Nephron (organoid): ENCODE results near the gene CAPS.

ENCODE experiments used
- H3K27ac Mint-ChIP-seq, 3 experiments: 2 replicates each; pipeline ENCODE4 v1.8.0; 2020; ENCODE audit warnings: mixed read lengths in 3 of 3, mild to moderate bottlenecking in 2 of 3, moderate library complexity in 1 of 3
- H3K27me3 Mint-ChIP-seq: 2 replicates; pipeline ENCODE4 v1.8.0; 2021; ENCODE audit warnings: low read depth, mild to moderate bottlenecking, moderate library complexity, mixed read lengths
- H3K36me3 Mint-ChIP-seq: 2 replicates; pipeline ENCODE4 v1.8.0; 2020; ENCODE audit warnings: low read depth, mixed read lengths
- H3K4me1 Mint-ChIP-seq: 2 replicates; pipeline ENCODE4 v1.8.0; 2020; ENCODE audit warnings: mixed read lengths
- H3K4me3 Mint-ChIP-seq, 3 experiments: 2 replicates each; pipeline ENCODE4 v1.8.0; 2020; ENCODE audit warnings: mild to moderate bottlenecking in 3 of 3, mixed read lengths in 3 of 3, moderate library complexity in 2 of 3
- H3K9me3 Mint-ChIP-seq: 2 replicates; pipeline ENCODE4 v1.8.0; 2020; ENCODE audit warnings: mixed read lengths
- CTCF ChIP-seq, 3 experiments: fragments of 200-600 bp; sonication (generic); IDR thresholded peaks; one replicate each; pipeline ENCODE4 v1.5.0; 2021; ENCODE audit warnings: antibody characterized with exemption in 3 of 3; ENCODE audit not compliant: unreplicated experiment in 3 of 3

The CAPS gene

GRCh38 chr19:5927441-5927821 lies 13.4 kb downstream of the CAPS start:
- no peak for TF ChIP-seq CTCF (IDR thresholded peaks at IDR 0.05; ENCODE audit: unreplicated experiment in 3 of 3)
- Mint-ChIP-seq H3K36me3 (peaks cover 65% of the 10 kb centered on the region), H3K27ac (peak overlapping the region in 2 of 3 experiments; percentile 80 to 84), H3K9me3 (no peaks in the 10 kb centered on the region), H3K4me3 (no peak overlapping the region), H3K4me1 (peaks cover 19% of the 10 kb centered on the region), H3K27me3 (no peaks in the 10 kb centered on the region)

DNA sequence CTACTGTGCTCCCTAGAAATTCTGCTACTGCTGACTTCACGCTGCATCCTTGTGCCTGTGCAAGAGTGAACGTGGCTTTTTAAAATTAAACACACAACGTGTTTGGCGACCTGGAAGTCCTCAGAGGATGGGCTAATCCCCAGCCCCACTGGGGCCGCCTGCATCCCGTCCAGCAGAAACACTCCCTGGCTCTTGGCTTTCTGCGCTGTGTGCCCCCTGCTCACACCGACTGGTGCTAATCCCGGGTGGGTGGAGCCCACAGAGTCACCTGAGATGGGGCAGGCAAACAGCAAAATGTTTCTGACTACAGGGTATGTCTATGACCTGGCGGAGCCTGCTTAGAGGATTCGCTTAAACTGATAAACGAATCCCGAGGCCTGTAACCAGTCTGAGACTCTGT lies 15.1 kb downstream of the CAPS start:
- Mint-ChIP-seq H3K9me3 (no peaks in the 10 kb centered on the region), H3K27ac (peak overlapping the region in 2 of 3 experiments; percentile 30 to 84), H3K4me3 (no peak overlapping the region), H3K36me3 (peaks cover 56% of the 10 kb centered on the region), H3K27me3 (peaks cover 3% of the 10 kb centered on the region), H3K4me1 (peaks cover 33% of the 10 kb centered on the region)
- TF ChIP-seq CTCF (IDR thresholded peaks at IDR 0.05; ENCODE audit: unreplicated experiment in 3 of 3), result no peak

GRCh38 chr19:5929625-5930024 lies 15.6 kb downstream of the CAPS start:
- no peaks in the 10 kb centered on the region for H3K9me3 Mint-ChIP-seq
- H3K27ac Mint-ChIP-seq, result peak overlapping the region in 1 of 3 experiments; percentile 30
- no peak overlapping the region for H3K4me3 Mint-ChIP-seq
- TF ChIP-seq CTCF (IDR thresholded peaks at IDR 0.05; ENCODE audit: unreplicated experiment in 3 of 3), result no peak
- H3K36me3 Mint-ChIP-seq, result peaks cover 54% of the 10 kb centered on the region
- peaks cover 3% of the 10 kb centered on the region for H3K27me3 Mint-ChIP-seq
- H3K4me1 Mint-ChIP-seq, result peaks cover 38% of the 10 kb centered on the region

- Mint-ChIP-seq H3K36me3 (peaks cover 57% of the 10 kb centered on the region), H3K27ac (peak overlapping the region in 2 of 3 experiments; percentile 47 to 81), H3K27me3 (peaks cover 3% of the 10 kb centered on the region), H3K9me3 (no peaks in the 10 kb centered on the region), H3K4me1 (peaks cover 54% of the 10 kb centered on the region), H3K4me3 (no peak overlapping the region)
- TF ChIP-seq CTCF (IDR thresholded peaks at IDR 0.05; ENCODE audit: unreplicated experiment in 3 of 3), result no peak
Measured at GRCh38 chr19:5931251-5931650, 17.2 kb downstream of the CAPS start.

DNA sequence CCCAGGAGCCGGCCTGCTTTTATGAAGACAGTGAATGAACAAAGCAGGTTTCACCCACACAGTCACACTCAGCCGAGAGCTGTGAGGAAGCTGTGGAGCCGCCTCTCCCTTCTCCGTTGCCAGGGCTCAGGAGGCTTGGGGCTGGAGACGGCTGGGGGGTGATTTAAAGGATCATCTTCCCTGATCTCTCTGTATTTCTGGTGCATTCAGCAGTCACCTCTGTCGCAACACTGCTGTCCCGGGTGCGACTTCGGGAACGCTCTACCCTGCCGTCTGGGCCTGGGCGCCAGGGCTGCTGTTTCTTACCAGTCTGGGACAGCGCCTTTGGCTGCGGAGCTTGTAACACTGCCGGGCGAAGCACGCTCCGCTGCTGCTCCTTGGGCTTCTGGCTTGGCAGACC lies 18.1 kb downstream of the CAPS start:
- Mint-ChIP-seq H3K36me3 (peaks cover 53% of the 10 kb centered on the region), H3K4me3 (no peak overlapping the region), H3K27me3 (peaks cover 3% of the 10 kb centered on the region), H3K4me1 (peaks cover 53% of the 10 kb centered on the region), H3K9me3 (no peaks in the 10 kb centered on the region), H3K27ac (peak overlapping the region; percentile 79 to 97 (median 89))
- TF ChIP-seq CTCF (IDR thresholded peaks at IDR 0.05; ENCODE audit: unreplicated experiment in 3 of 3), result no peak

DNA sequence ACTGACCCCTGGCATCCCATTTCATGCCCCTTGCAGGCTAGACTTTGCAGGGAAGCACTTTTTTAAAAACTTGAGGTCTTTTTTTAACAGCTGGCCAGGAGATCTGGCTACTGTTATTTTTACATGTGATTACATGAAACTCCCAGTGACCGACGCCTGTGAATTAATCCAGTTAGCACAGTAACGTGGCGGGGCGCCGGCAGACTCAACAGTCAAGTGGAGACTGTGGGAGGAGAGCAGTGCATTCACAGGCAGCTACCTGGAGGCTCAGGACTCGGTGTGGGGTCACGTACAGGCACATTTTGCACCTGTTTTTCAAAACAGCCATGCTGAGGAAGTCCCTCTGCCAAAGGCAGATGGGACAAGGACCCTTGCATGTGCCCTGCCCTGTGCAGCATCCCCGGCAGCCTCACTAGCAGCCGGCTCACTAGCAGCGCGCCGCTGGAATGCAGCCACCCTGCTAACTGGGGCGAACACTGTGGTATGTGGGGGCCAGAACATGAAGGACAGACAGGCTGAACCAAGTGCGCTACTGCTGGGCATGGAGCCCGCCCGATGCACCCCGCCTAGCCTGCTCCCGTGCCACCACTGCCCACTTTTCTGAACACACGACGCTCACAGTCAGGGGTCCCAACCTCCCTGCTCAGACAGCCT lies 18.7 kb downstream of the CAPS start:
- Mint-ChIP-seq H3K36me3 (peaks cover 58% of the 10 kb centered on the region), H3K4me1 (peaks cover 57% of the 10 kb centered on the region), H3K9me3 (no peaks in the 10 kb centered on the region), H3K27ac (peak overlapping the region; percentile 94 to 99 (median 97)), H3K27me3 (peaks cover 3% of the 10 kb centered on the region), H3K4me3 (peak overlapping the region in 1 of 3 experiments; percentile 11)
- no peak for TF ChIP-seq CTCF (IDR thresholded peaks at IDR 0.05; ENCODE audit: unreplicated experiment in 3 of 3)
